HepG2 (cell line): Measurements from ENCODE around the gene CCRL2.

Experiments
- ARNT ChIP-seq: fragments of 450-650 bp; IDR thresholded peaks from 2 replicates; pipeline ENCODE4 v1.6.1; 2017
- ATF4 ChIP-seq, 2 experiments: fragments of 450-650 bp in 1 of 2; sonication (generic) in 1 of 2; formaldehyde crosslinking; IDR thresholded peaks; 2 replicates each; pipeline versions ENCODE4 v1.5.0 to v1.8.0; 2020 to 2022; ENCODE audit warnings: mild to moderate bottlenecking in 1 of 2, missing genetic modification reagents in 1 of 2
- FOXK1 ChIP-seq: sonication (generic); formaldehyde crosslinking; IDR thresholded peaks from 2 replicates; pipeline ENCODE4 v1.4.0; 2020; ENCODE audit warnings: low read depth, missing genetic modification reagents, borderline replicate concordance
- HNRNPUL1 ChIP-seq: fragments of 200-400 bp; formaldehyde crosslinking; IDR thresholded peaks from 2 replicates; pipeline ENCODE4 v1.6.1; 2017; ENCODE audit warnings: low read depth, mild to moderate bottlenecking, low read length, moderate library complexity
- MXI1 ChIP-seq: IDR thresholded peaks from 3 replicates; pipeline ENCODE4 v1.6.1; 2012; ENCODE audit warnings: low read depth, low read length, inconsistent platforms, borderline replicate concordance
- POLR2A ChIP-seq, 2 experiments: IDR thresholded peaks; 2 replicates each; pipeline ENCODE4 v1.6.1; 2011; ENCODE audit warnings: low read depth in 2 of 2, low read length in 2 of 2, mild to moderate bottlenecking in 1 of 2, moderate library complexity in 1 of 2; ENCODE audit not compliant: insufficient read depth in 1 of 2
- SMC3 ChIP-seq: IDR thresholded peaks from 2 replicates; pipeline ENCODE4 v1.6.1; 2011; ENCODE audit warnings: low read length, improper control_type of control experiment
- SUZ12 ChIP-seq: fragments of 150-350 bp; IDR thresholded peaks from 2 replicates; pipeline ENCODE4 v1.6.1; 2014; ENCODE audit warnings: low read depth, low read length
- TEF ChIP-seq: sonication (generic); formaldehyde crosslinking; IDR thresholded peaks from 2 replicates; pipeline ENCODE4 v1.5.0; 2020; ENCODE audit warnings: missing genetic modification reagents
- ZNF121 ChIP-seq: sonication (generic); formaldehyde crosslinking; IDR thresholded peaks from 2 replicates; pipeline ENCODE4 v1.5.0; 2020; ENCODE audit warnings: mild to moderate bottlenecking, missing genetic modification reagents
- ZNF567 ChIP-seq: sonication (generic); formaldehyde crosslinking; IDR thresholded peaks from 2 replicates; pipeline ENCODE4 v1.8.1; 2023; ENCODE audit warnings: mild to moderate bottlenecking, missing genetic modification reagents, borderline replicate concordance
- TF ChIP-seq, protein P1 (sequence below), 2 experiments: IDR thresholded peaks; 2 replicates each; pipeline ENCODE4 v1.6.1; 2011 to 2012; ENCODE audit warnings: low read length in 2 of 2, borderline replicate concordance in 1 of 2, low read depth in 1 of 2, mild to moderate bottlenecking in 1 of 2, moderate library complexity in 1 of 2

GRCh38 chr3:46405301-46406019 lies 1.6 kb upstream of the CCRL2 start:
- TF ChIP-seq ATF4 (CRISPR knock-in tag; IDR thresholded peaks at IDR 0.05) (no peak), POLR2A (IDR thresholded peaks at IDR 0.05; ENCODE audit: insufficient read depth in 1 of 2, low read depth in 2 of 2, low read length in 2 of 2) (no peak), HNRNPUL1 (no peak), TEF (CRISPR knock-in tag) (no peak), ARNT (no peak), SMC3 (no peak), MXI1 (no peak), SUZ12 (no peak), ZNF567 (CRISPR knock-in tag) (no peak), FOXK1 (CRISPR knock-in tag) (no peak), ZNF121 (CRISPR knock-in tag) (no peak)
- TF ChIP-seq, protein P1, sequence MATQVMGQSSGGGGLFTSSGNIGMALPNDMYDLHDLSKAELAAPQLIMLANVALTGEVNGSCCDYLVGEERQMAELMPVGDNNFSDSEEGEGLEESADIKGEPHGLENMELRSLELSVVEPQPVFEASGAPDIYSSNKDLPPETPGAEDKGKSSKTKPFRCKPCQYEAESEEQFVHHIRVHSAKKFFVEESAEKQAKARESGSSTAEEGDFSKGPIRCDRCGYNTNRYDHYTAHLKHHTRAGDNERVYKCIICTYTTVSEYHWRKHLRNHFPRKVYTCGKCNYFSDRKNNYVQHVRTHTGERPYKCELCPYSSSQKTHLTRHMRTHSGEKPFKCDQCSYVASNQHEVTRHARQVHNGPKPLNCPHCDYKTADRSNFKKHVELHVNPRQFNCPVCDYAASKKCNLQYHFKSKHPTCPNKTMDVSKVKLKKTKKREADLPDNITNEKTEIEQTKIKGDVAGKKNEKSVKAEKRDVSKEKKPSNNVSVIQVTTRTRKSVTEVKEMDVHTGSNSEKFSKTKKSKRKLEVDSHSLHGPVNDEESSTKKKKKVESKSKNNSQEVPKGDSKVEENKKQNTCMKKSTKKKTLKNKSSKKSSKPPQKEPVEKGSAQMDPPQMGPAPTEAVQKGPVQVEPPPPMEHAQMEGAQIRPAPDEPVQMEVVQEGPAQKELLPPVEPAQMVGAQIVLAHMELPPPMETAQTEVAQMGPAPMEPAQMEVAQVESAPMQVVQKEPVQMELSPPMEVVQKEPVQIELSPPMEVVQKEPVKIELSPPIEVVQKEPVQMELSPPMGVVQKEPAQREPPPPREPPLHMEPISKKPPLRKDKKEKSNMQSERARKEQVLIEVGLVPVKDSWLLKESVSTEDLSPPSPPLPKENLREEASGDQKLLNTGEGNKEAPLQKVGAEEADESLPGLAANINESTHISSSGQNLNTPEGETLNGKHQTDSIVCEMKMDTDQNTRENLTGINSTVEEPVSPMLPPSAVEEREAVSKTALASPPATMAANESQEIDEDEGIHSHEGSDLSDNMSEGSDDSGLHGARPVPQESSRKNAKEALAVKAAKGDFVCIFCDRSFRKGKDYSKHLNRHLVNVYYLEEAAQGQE (IDR thresholded peaks at IDR 0.05; ENCODE audit: borderline replicate concordance in 1 of 2, low read depth in 1 of 2, low read length in 2 of 2): no peak
